GM12874 (cell line): ENCODE data around the gene HOXD8.

Source experiments
- TF ChIP-seq, protein P1 (sequence below): IDR thresholded peaks from 2 replicates; pipeline ENCODE4 v1.5.1; 2011; ENCODE audit warnings: low read depth, mild to moderate bottlenecking, control low read depth, low read length, moderate library complexity; ENCODE audit not compliant: insufficient read depth

Gene HOXD8

DNA sequence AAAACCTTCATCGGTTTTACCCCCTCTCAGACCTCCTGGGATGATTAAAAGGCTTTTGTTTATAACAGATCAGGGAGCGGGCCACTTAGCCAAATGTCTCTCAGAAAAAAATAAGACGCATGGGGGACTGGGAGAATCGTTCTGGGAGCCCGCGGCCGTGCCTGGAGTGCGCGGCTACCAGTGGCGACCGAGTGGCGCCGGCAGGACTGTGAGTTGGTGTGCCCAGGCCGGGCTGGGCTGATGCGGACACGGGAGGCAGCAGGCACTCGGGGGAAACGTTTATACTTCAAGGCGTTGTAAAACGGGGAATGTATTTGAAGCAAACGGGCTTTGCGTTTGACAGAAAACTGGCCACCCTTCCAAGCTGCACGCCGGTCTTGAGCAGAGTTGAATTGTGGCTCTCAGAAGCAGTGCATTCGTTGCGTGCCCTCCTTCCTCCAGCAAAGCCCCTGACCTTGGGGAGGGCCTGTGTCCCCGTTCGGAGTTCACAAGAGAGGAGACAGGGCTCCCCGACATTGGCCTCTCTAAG lies 17.6 kb upstream of the HOXD8 start:
- TF ChIP-seq, protein P1, sequence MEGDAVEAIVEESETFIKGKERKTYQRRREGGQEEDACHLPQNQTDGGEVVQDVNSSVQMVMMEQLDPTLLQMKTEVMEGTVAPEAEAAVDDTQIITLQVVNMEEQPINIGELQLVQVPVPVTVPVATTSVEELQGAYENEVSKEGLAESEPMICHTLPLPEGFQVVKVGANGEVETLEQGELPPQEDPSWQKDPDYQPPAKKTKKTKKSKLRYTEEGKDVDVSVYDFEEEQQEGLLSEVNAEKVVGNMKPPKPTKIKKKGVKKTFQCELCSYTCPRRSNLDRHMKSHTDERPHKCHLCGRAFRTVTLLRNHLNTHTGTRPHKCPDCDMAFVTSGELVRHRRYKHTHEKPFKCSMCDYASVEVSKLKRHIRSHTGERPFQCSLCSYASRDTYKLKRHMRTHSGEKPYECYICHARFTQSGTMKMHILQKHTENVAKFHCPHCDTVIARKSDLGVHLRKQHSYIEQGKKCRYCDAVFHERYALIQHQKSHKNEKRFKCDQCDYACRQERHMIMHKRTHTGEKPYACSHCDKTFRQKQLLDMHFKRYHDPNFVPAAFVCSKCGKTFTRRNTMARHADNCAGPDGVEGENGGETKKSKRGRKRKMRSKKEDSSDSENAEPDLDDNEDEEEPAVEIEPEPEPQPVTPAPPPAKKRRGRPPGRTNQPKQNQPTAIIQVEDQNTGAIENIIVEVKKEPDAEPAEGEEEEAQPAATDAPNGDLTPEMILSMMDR = no peak

DNA sequence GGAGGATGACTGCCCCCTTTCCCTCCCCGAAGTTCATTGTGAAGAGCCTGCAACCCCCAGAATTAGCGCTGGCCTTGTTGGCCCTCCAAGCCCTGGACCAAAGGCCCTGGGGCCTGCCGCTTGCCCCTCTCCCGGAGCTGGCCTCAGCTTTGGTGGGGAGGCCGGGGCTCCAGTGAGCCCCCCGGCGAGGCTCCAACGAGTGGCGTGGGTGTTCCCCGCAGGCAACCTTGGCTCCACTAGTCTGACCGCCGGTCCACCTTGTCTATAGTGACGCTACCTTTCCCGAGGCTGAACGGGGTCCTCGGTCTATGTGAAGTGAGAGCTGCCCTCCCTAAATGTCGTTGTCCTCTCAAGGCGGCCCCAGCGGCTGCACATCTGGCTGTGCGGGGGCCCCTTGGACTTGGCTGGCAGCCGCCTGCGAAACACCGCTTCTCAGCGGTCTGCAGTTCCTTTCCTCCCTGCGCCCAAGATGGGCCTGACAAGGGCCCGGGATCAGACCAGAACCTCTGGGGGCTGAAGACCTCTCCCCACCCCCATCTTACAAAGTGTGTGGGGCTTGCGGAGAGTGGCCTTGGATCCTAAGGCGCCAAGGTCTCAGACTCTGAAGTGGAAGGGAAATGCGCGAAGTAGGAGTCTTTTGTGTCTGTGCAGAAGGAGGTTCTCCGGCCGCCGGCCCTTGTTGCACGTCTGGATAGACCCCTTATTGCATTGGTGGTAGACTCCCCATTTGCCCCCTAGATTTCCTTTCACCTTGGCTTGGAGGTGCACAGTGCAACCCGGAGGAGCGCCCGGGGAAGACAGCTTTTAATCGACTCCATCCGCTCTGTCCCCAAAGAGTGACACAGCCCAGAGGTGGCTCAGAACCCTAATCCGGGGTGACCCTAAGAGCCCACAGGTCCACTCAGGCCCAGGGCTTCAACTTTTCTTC lies 16.9 kb upstream of the HOXD8 start:
- TF ChIP-seq, protein P1 = no peak

DNA sequence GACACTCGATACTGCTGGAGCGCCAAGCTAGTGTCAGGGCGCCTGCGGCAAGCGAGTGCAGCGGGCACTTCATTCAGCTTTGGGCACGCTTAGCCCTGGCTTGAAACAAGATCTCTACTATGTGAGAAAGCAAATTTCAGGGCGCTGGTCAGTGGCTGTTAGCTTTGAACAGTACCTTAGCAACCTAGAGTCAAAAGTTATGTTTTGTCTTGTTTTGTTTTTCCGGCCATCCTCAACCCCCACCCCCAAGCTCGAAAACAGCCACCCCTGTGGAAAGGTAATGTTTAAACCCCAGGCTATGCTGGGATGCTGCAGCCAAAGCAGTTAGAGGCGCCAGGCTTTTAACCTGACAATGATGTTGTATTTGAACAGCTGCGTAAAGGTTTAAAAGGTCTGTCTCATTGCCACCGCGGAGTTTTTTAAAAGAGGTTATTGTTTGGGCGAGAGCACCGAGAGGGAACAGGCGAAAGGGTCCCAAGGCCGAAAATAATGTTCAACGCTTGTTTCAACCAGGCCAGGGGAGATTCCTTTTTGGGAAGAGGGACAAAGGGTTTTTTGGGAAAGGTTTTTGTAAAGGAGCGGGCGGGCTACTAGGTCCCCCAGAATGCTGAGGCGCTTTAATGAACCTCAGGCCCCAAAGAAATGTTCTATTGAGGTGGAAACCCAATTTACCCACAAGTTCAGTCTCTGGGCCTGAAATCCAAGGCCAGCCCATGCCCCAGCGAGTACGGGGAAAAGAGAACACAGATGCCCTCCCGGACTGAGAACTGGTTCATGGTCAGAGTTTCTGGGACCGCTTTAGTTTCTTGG lies 15.2 kb upstream of the HOXD8 start:
- TF ChIP-seq, protein P1 = no peak

DNA sequence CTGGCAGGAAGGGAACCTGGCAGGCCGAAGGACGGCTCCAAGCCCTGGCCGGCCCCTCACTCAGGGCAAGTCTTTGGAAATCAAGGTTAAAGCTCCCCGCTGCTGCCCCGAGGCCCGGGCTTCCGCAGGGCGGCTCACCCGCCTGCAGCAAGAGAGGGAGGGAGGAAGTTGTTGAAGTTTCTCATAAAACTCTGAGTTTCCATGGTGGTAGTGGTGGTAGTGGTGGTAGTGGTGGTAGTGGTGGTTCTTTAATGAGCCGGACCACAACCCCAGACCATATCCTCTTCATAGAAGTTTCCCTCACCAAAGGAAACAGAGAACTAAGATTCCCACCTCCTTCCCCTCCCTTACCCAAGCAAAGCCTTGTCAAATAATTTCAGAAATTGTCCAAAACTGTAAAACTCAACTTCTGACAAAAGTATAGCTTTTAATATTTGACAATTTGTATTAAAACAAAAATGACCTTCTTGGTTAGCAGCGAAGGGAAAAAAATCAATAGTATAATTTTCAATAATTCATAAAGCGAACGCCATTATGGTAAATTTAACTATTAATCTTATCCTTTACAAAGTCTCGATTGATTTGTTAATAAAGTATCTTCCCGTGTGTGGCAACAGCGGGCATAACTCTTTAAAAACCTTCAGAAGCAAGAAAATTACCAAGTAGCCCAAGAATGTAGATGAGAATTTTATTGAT lies 14.4 kb upstream of the HOXD8 start:
- TF ChIP-seq, protein P1 = no peak

DNA sequence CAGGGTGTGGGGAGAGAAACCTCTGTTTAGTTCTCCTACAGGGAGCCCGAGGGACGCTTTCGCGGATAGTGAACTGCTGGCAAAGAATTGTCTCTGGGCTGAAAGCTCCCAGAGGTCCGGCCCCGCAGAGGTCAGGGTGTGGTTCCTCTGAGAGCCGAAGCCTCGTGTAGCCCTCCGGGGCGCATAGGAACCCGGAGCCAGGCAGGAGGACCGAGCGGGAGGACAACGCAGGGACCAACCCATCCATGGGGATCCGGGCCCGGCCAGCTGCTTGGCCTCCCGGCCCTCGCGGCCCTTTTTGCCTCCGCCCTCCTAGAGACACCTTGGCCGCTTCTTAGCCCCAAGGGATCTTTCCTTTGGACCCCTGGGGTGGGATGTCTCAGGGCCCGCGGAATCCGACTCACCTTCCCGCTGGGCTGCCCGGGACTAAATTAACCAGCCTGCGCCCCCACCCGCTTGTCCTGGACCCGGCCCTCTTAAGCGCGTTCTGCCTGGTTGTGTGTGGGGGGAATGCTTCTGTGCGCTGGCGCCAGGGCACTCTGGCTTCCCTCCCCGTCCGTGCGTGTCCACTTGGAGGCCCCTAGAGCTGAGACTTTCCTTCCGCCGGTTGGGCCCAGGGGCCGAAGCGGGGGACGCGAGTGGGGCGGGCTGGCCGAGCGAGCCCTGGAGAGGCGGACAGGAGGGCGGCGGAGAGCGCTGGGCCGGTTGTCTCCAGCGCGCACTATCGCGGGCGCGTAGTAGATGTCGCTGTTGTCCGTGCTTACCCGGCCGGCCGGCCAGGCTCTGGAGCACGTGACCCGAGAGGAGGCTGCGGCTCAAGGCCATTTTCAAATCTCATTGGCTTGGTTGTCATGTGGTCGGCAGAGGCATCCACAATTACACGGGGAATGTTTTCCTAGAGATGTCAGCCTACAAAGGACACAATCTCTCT lies 13.4 kb upstream of the HOXD8 start, which contains the start of gene HOXD10:
Gene HOXD10, plus strand, starts transcription at position 896 of the 931 bp plus-strand sequence. CDS start 56 bp downstream, outside the sequence.
- TF ChIP-seq, protein P1 = no peak

DNA sequence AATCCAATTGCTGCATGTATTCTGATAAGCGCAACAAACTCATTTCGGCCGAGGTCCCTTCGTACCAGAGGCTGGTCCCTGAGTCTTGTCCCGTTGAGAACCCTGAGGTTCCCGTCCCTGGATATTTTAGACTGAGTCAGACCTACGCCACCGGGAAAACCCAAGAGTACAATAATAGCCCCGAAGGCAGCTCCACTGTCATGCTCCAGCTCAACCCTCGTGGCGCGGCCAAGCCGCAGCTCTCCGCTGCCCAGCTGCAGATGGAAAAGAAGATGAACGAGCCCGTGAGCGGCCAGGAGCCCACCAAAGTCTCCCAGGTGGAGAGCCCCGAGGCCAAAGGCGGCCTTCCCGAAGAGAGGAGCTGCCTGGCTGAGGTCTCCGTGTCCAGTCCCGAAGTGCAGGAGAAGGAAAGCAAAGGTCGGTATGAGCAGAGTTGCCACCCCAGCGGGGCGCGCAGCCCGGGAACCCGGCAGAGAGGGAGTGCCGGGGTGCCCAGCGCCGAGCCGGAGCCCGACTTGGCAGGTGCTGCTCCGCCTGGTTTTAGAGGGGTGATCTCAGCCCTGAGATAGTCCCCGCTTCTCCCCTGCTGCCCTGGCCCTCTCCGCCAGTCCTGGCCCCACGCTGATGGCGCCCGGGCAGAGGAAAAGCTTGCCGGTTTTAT lies 12.2 kb upstream of the HOXD8 start:
- TF ChIP-seq, protein P1 = no peak
